Progenitor cell of endocrine pancreas (in vitro differentiated cells): ENCODE data around the gene PHOSPHO1. TPM values are rescaled to one million over a fixed set of nuclear protein-coding genes. Genes with fewer than 3 reads are reported as not detected.
A peak's percentile ranks its signal among the peaks of the same experiment; 100 is the strongest.

Source experiments
- DNase-seq: peaks from one replicate; pipeline ENCODE4 v3.0.0; 2021; ENCODE audit warnings: low spot score; ENCODE audit not compliant: unreplicated experiment
- H3K27ac Mint-ChIP-seq: 2 replicates; pipeline ENCODE4 v1.8.0; 2021; ENCODE audit warnings: mild to moderate bottlenecking, moderate library complexity, mixed read lengths
- H3K27me3 Mint-ChIP-seq: 2 replicates; pipeline ENCODE4 v1.8.0; 2021; ENCODE audit warnings: mixed read lengths
- H3K36me3 Mint-ChIP-seq: 2 replicates; pipeline ENCODE4 v1.8.0; 2022; ENCODE audit warnings: mixed read lengths; ENCODE audit not compliant: insufficient read depth
- H3K4me1 Mint-ChIP-seq: 2 replicates; pipeline ENCODE4 v1.8.0; 2021; ENCODE audit warnings: low read depth, mixed read lengths
- H3K4me3 Mint-ChIP-seq: 2 replicates; pipeline ENCODE4 v1.8.0; 2021; ENCODE audit warnings: low read depth, mild to moderate bottlenecking, moderate library complexity, mixed read lengths
- H3K9me3 Mint-ChIP-seq: 2 replicates; pipeline ENCODE4 v1.8.0; 2021; ENCODE audit warnings: low read depth, mixed read lengths
- CTCF ChIP-seq: fragments of 200-600 bp; sonication (generic); IDR thresholded peaks from one replicate; pipeline ENCODE4 v1.5.0; 2021; ENCODE audit warnings: antibody characterized with exemption, mild to moderate bottlenecking; ENCODE audit not compliant: unreplicated experiment
- total RNA-seq: library from RNA; stranded (reverse); gene quantifications from 2 replicates; pipeline ENCODE4 v1.2.1, GENCODE V29; 2021

The PHOSPHO1 gene
- total RNA-seq, 1 donor from 2014 or later, result not detected

- peaks cover 1% of the 10 kb centered on the region for H3K4me1 Mint-ChIP-seq
- peaks cover 4% of the 10 kb centered on the region for H3K27me3 Mint-ChIP-seq
- TF ChIP-seq CTCF, result no peak
- no peaks in the 10 kb centered on the region for H3K36me3 Mint-ChIP-seq
- DNase-seq, result no peak
- H3K9me3 Mint-ChIP-seq, result no peaks in the 10 kb centered on the region
- no peak overlapping the region for H3K27ac Mint-ChIP-seq
- no peak overlapping the region for H3K4me3 Mint-ChIP-seq
Measured at GRCh38 chr17:49195751-49196150, 34.8 kb downstream of the PHOSPHO1 start.

GRCh38 chr17:49194297-49194607 lies 36.3 kb downstream of the PHOSPHO1 start:
- H3K4me3 Mint-ChIP-seq, result peak overlapping the region; percentile 90
- peaks cover 1% of the 10 kb centered on the region for H3K4me1 Mint-ChIP-seq
- H3K27ac Mint-ChIP-seq, result peak overlapping the region; percentile 26
- DNase-seq, result no peak
- peaks cover 11% of the 10 kb centered on the region for H3K27me3 Mint-ChIP-seq
- H3K9me3 Mint-ChIP-seq, result no peaks in the 10 kb centered on the region
- H3K36me3 Mint-ChIP-seq, result no peaks in the 10 kb centered on the region
- TF ChIP-seq CTCF, result no peak

GRCh38 chr17:49193513-49194296 lies 36.9 kb downstream of the PHOSPHO1 start:
- H3K9me3 Mint-ChIP-seq, result no peaks in the 10 kb centered on the region
- peak overlapping the region; percentile 99 for H3K27ac Mint-ChIP-seq
- H3K4me1 Mint-ChIP-seq, result peaks cover 1% of the 10 kb centered on the region
- peak overlapping the region; percentile 90 for H3K4me3 Mint-ChIP-seq
- TF ChIP-seq CTCF, result no peak
- H3K27me3 Mint-ChIP-seq, result peaks cover 11% of the 10 kb centered on the region
- no peak for DNase-seq
- H3K36me3 Mint-ChIP-seq, result no peaks in the 10 kb centered on the region

GRCh38 chr17:49191917-49192741 lies 38.5 kb downstream of the PHOSPHO1 start:
- Mint-ChIP-seq H3K4me3 (peak overlapping the region; percentile 90), H3K36me3 (no peaks in the 10 kb centered on the region), H3K4me1 (peaks cover 1% of the 10 kb centered on the region), H3K27me3 (peaks cover 11% of the 10 kb centered on the region), H3K27ac (peak overlapping the region; percentile 99), H3K9me3 (no peaks in the 10 kb centered on the region)
- TF ChIP-seq CTCF, result peak; percentile 36
- peak; percentile 96 for DNase-seq

GRCh38 chr17:49191409-49191916 lies 39.1 kb downstream of the PHOSPHO1 start:
- H3K27ac Mint-ChIP-seq, result peak overlapping the region; percentile 99
- no peaks in the 10 kb centered on the region for H3K36me3 Mint-ChIP-seq

More at GRCh38 chr17:49191409-49191916, 39.1 kb downstream of the PHOSPHO1 start:
- no peak for TF ChIP-seq CTCF
- peaks cover 1% of the 10 kb centered on the region for H3K4me1 Mint-ChIP-seq
- no peaks in the 10 kb centered on the region for H3K9me3 Mint-ChIP-seq
- H3K27me3 Mint-ChIP-seq, result peaks cover 11% of the 10 kb centered on the region
- DNase-seq, result no peak
- H3K4me3 Mint-ChIP-seq, result peak overlapping the region; percentile 90
